KOPT-K1 (cell line): ENCODE measurements around the gene KNL1.
"Not testable (repeated sequence)": the region's sequence is repeated elsewhere in the genome, so short reads cannot be mapped to it uniquely, and the experiment has no call there.

ENCODE experiments used
- H3K27ac ChIP-seq: fragments of 200-600 bp; sonication (generic); 2 replicates; pipeline ENCODE4 v1.5.1; 2016; ENCODE audit warnings: antibody characterized with exemption, mild to moderate bottlenecking, low read depth, low read length; ENCODE audit not compliant: poor library complexity, severe bottlenecking
- H3K36me3 ChIP-seq: fragments of 200-600 bp; sonication (generic); 2 replicates; pipeline ENCODE4 v1.5.1; 2017; ENCODE audit warnings: antibody characterized with exemption, mild to moderate bottlenecking, low read length, moderate library complexity; ENCODE audit not compliant: insufficient read depth
- H3K9me3 ChIP-seq: fragments of 200-600 bp; sonication (generic); 2 replicates; pipeline ENCODE4 v1.5.1; 2017; ENCODE audit warnings: antibody characterized with exemption, low read length, mild to moderate bottlenecking; ENCODE audit not compliant: insufficient read depth, poor library complexity, severe bottlenecking

Gene KNL1

DNA sequence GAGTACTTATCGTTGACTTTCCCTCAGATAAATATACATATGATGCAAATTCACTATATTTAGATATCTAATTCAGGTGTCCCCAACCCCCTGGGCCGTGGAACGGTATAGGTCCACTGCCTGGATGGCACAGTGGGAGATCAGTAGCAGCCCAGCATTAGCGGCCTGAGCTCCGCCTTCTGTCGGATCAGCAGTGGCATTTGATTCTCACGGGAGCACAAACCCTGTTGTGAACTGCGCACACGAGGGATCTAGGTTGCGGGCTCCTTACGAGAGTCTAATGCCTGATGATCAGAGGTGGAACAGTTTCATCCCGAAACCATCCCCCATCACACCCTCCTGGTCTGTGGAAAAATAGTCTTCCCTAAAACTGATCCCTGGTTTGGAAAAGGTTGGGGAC lies 6.9 kb downstream of the KNL1 start:
- Histone ChIP-seq H3K36me3 (peaks cover 40% of the 10 kb centered on the region), H3K9me3 (no peaks in the 10 kb centered on the region), H3K27ac (no peak overlapping the region)

GRCh38 chr15:40603935-40604334 lies 9.9 kb downstream of the KNL1 start:
- H3K27ac ChIP-seq: no peak overlapping the region
- peaks cover 62% of the 10 kb centered on the region for H3K36me3 ChIP-seq

DNA sequence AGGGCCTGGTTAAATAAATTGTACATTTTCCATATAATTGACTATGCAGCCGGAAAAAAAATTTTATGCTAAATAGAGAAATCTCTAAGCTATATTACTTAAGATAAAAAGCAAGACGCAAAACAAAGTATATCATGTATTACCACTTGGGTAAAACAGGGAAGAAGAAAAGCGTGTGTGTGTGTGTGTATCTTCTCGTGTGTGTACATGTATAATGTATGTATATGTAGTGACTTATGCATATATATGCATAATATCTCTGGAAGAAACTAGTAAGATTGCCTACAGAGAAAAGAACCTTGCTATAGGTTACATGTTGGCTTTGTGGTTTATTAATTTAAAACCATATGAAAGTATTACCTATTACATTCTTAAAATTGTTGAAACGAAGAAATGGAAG lies 19.0 kb downstream of the KNL1 start:
- Histone ChIP-seq H3K27ac (no peak overlapping the region), H3K36me3 (peaks cover 81% of the 10 kb centered on the region), H3K9me3 (no peaks in the 10 kb centered on the region)

More at GRCh38 chr15:40603935-40604334, 9.9 kb downstream of the KNL1 start:
- no peaks in the 10 kb centered on the region for H3K9me3 ChIP-seq

- H3K36me3 ChIP-seq: peaks cover 82% of the 10 kb centered on the region
- H3K9me3 ChIP-seq: no peaks in the 10 kb centered on the region
- no peak overlapping the region for H3K27ac ChIP-seq
Observed at GRCh38 chr15:40618023-40618422, 24.0 kb downstream of the KNL1 start.

DNA sequence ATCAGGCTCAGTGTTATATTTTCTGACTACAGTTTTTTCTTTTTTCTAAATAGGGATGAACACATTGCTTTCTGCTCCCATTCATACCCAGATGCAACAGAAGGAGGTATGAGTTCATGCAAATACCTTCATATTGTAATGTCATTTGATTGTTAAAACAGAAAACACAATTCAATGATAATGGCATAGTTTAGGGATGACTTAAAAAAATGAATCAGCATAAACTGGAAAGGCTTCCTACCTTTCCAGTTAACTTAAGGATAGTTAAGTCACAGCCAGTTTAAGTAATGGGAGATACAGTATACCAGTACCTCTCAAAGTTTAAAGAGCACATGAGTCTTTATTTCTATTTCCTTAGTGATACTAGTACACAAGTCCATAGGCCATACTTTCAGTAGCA lies 24.9 kb downstream of the KNL1 start:
- Histone ChIP-seq H3K36me3 (peaks cover 89% of the 10 kb centered on the region), H3K27ac (no peak overlapping the region), H3K9me3 (no peaks in the 10 kb centered on the region)

DNA sequence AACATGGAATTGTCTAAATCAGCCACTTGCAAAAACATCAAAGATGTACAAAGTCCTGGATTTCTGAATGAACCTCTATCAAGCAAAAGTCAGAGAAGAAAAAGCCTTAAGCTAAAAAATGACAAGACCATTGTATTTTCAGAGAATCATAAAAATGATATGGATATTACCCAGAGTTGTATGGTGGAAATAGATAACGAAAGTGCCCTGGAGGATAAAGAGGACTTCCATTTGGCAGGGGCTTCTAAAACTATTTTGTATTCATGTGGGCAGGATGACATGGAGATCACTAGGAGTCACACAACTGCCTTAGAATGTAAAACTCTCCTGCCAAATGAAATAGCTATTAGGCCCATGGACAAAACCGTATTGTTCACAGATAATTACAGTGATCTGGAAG lies 29.3 kb downstream of the KNL1 start:
- peaks cover 92% of the 10 kb centered on the region for H3K36me3 ChIP-seq

GRCh38 chr15:40630313-40630712 lies 36.3 kb downstream of the KNL1 start:
- no peaks in the 10 kb centered on the region for H3K9me3 ChIP-seq
- H3K27ac ChIP-seq: no peak overlapping the region
- peaks cover 91% of the 10 kb centered on the region for H3K36me3 ChIP-seq

More for the DNA sequence above, 29.3 kb downstream of the KNL1 start:
- no peak overlapping the region for H3K27ac ChIP-seq
- H3K9me3 ChIP-seq: no peaks in the 10 kb centered on the region

GRCh38 chr15:40633178-40633577 lies 39.1 kb downstream of the KNL1 start:
- Histone ChIP-seq H3K9me3 (no peaks in the 10 kb centered on the region), H3K36me3 (peaks cover 98% of the 10 kb centered on the region), H3K27ac (no peak overlapping the region)

- Histone ChIP-seq H3K9me3 (no peaks in the 10 kb centered on the region), H3K36me3 (peaks cover 96% of the 10 kb centered on the region), H3K27ac (no peak overlapping the region)
Observed at GRCh38 chr15:40637221-40637745, 43.2 kb downstream of the KNL1 start.

GRCh38 chr15:40639677-40640076 lies 45.6 kb downstream of the KNL1 start:
- peaks cover 96% of the 10 kb centered on the region for H3K36me3 ChIP-seq
- no peaks in the 10 kb centered on the region for H3K9me3 ChIP-seq
- no peak overlapping the region for H3K27ac ChIP-seq

DNA sequence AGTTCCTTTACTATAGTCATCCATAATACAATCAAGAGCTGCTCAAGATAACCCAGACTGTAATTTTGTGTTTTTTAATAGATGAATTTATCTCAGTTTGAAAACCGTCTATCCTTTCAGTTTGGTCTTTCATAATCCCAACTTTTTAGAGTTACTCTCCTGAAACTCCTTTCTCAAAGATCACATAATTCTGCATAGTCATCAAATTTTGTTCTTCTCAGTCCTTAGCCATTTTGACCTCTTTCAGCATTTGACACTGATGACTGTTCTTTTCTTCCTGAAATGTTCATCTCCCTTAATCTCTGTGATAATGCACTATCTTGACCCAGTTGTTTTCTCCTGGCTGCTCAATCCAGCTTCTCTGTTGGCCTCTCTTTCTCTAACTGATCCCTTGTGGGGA lies 53.5 kb downstream of the KNL1 start:
- Histone ChIP-seq H3K27ac (no peak overlapping the region), H3K36me3 (peaks cover 92% of the 10 kb centered on the region), H3K9me3 (no peaks in the 10 kb centered on the region)

DNA sequence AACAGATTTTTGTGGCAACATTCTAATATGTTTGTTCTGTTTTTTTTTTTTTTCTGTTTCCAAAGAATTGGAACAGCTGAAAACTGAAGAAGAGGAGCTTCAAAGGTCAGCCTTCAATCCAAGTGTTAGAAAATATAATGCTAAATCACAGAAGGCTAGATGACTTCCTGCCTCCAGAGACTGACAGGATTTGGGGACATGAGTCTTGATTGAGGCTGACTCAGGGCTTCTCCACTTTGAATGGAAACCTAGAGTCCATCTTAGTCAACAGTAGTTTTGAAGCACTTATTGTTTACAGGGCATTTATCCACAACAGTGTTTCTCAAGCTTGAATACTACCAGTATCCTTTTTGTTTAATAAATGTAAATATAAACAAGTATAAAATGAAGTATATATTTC lies 56.4 kb downstream of the KNL1 start:
- Histone ChIP-seq H3K36me3 (peaks cover 93% of the 10 kb centered on the region), H3K9me3 (no peaks in the 10 kb centered on the region), H3K27ac (no peak overlapping the region)

DNA sequence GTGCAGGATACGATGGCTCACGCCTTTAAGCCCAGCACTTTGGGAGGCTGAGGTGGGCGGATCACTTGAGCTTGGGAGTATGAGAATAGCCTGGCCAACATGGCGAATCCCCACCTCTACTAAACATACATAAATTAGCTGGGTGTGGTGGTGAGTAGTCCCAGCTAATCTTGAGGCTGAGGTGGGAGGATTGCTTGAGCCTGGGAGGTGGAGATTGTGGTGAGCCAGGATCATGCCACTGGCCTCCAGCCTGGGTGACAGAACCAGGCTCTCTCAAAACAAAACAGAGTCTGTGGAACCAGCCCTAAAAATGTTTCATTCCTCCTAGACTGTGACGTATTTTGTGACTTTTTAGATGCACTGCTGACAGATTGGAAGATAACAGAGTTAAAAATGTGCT lies 66.6 kb downstream of the KNL1 start:
- Histone ChIP-seq H3K27ac (no peak overlapping the region), H3K9me3 (no peaks in the 10 kb centered on the region), H3K36me3 (peaks cover 89% of the 10 kb centered on the region)

- Histone ChIP-seq H3K9me3 (no peaks in the 10 kb centered on the region), H3K36me3 (peaks cover 63% of the 10 kb centered on the region), H3K27ac (no peak overlapping the region)
Observed at GRCh38 chr15:40664909-40665308, 70.9 kb downstream of the KNL1 start.

GRCh38 chr15:40676290-40676689 lies 82.2 kb downstream of the KNL1 start:
- not testable (repeated sequence) for H3K27ac ChIP-seq, H3K36me3 ChIP-seq, H3K9me3 ChIP-seq

GRCh38 chr15:40676906-40677305 lies 82.9 kb downstream of the KNL1 start:
- not testable (repeated sequence) for H3K27ac ChIP-seq, H3K36me3 ChIP-seq

More at GRCh38 chr15:40676906-40677305, 82.9 kb downstream of the KNL1 start:
- H3K9me3 ChIP-seq: not testable (repeated sequence)
